A549 (cell line): Measurements from ENCODE around the gene APPL1. TPM values are rescaled to one million over a fixed set of nuclear protein-coding genes. Genes with fewer than 3 reads are reported as not detected.

Source experiments
- ATAC-seq, 2 experiments: fragments of 200-7000 bp in 1 of 2; fragments of >200 bp in 1 of 2; cut with Nextera tagmentation in 1 of 2; cut with Tn5 transposase in 1 of 2; 3 replicates each; pipeline versions ENCODE4 v1.8.0 to v1.9.1; 2018 to 2020; ENCODE audit warnings: mild to moderate bottlenecking in 1 of 2, moderate library complexity in 1 of 2
- CTCF ChIA-PET: fragments of 300-600 bp; sonication (Branson Sonifier 250); formaldehyde crosslinking; extraction: SDS; loops from one replicate; lab custom pipeline; 2021; ENCODE audit warnings: antibody characterized with exemption, inconsistent platforms; lab: Yijun Ruan, JAX
- POLR2A ChIA-PET: fragments of 350-600 bp; formaldehyde crosslinking; extraction: SDS; loops from one replicate; lab custom pipeline; 2021; ENCODE audit warnings: antibody characterized with exemption, inconsistent platforms; lab: Yijun Ruan, JAX
- DNase-seq, 2 experiments: peaks; one replicate each; pipeline versions ENCODE4 v3.0.0 to v3.0.0-alpha.2; 2011 to 2016; ENCODE audit warnings: low read depth in 1 of 2, low spot score in 1 of 2
- FAIRE-seq: peaks from 2 replicates; lab custom pipeline; 2011; peaks lifted over from hg19 to GRCh38; lab: Jason Lieb, UNC
- H3K27ac ChIP-seq, 2 experiments: fragments of >200 bp; sonication (Bioruptor Twin); formaldehyde crosslinking; 3 replicates each; pipeline ENCODE4 v1.5.1; 2016 to 2017
- H3K4me1 ChIP-seq: fragments of >200 bp; sonication (Bioruptor Twin); formaldehyde crosslinking; 3 replicates; pipeline ENCODE4 v1.6.1; 2016
- H3K4me2 ChIP-seq: fragments of >200 bp; sonication (Bioruptor Twin); formaldehyde crosslinking; 3 replicates; pipeline ENCODE4 v1.6.1; 2016
- H3K4me3 ChIP-seq: fragments of >200 bp; sonication (Bioruptor Twin); formaldehyde crosslinking; 3 replicates; pipeline ENCODE4 v1.5.1; 2016
- H3K9me3 ChIP-seq: fragments of >200 bp; sonication (Bioruptor Twin); formaldehyde crosslinking; 3 replicates; pipeline ENCODE4 v1.6.1; 2016
- CEBPB ChIP-seq, 2 experiments: fragments of >200 bp in 1 of 2; sonication (Bioruptor Twin) in 1 of 2; formaldehyde crosslinking in 1 of 2; IDR thresholded peaks; 2 replicates each; pipeline ENCODE4 v1.6.1; 2012 to 2016
- CTCF ChIP-seq: fragments of >200 bp; sonication (Bioruptor Twin); formaldehyde crosslinking; IDR thresholded peaks from 3 replicates; pipeline ENCODE4 v1.5.1; 2016
- FOXS1 ChIP-seq: fragments of 250-450 bp; sonication (Bioruptor Pico); IDR thresholded peaks from 2 replicates; pipeline ENCODE4 v1.5.0; 2020; ENCODE audit warnings: mild to moderate bottlenecking, moderate library complexity
- HOXA7 ChIP-seq: fragments of 250-450 bp; sonication (Bioruptor Pico); IDR thresholded peaks from 2 replicates; pipeline ENCODE4 v1.5.0; 2020; ENCODE audit warnings: mild to moderate bottlenecking, moderate library complexity
- PBX3 ChIP-seq: IDR thresholded peaks from 2 replicates; pipeline ENCODE4 v1.6.1; 2012
- POLR2AphosphoS2 ChIP-seq: conservative IDR thresholded peaks from 2 replicates; pipeline ENCODE4 v1.6.1; 2012; ENCODE audit warnings: low read length, improper control_type of control experiment, inconsistent platforms
- RAD21 ChIP-seq, 2 experiments: fragments of >200 bp in 1 of 2; sonication (Bioruptor Twin) in 1 of 2; formaldehyde crosslinking in 1 of 2; IDR thresholded peaks in 1 of 2; conservative IDR thresholded peaks in 1 of 2; 2 replicates in 1 of 2; 3 replicates in 1 of 2; pipeline ENCODE4 v1.6.1; 2012 to 2018; ENCODE audit warnings: inconsistent platforms in 1 of 2
- RCOR1 ChIP-seq: fragments of 150-350 bp; IDR thresholded peaks from 2 replicates; pipeline ENCODE4 v1.6.1; 2014; ENCODE audit warnings: antibody characterized with exemption, low read length, low read depth
- SMC3 ChIP-seq: fragments of >200 bp; sonication (Bioruptor Twin); formaldehyde crosslinking; IDR thresholded peaks from 3 replicates; pipeline ENCODE4 v1.6.1; 2018; ENCODE audit warnings: inconsistent platforms
- SREBF2 ChIP-seq: fragments of 450-650 bp; IDR thresholded peaks from 2 replicates; pipeline ENCODE4 v1.6.1; 2014; ENCODE audit warnings: mild to moderate bottlenecking, moderate library complexity
- ZNF302 ChIP-seq: fragments of 250-450 bp; sonication (Bioruptor Pico); IDR thresholded peaks from 2 replicates; pipeline ENCODE4 v1.9.0; 2021; ENCODE audit warnings: inconsistent platforms, mild to moderate bottlenecking, moderate library complexity
- WGBS: methylation state at CpG from one replicate; pipeline ENCODE4 v1.1.6; 2017; ENCODE audit errors: missing lambda C conversion rate; 5-methylcytosine and 5-hydroxymethylcytosine counted together
- polyA plus RNA-seq, 4 experiments: library from polyadenylated mRNA; depleted of rRNA in 3 of 4; stranded (reverse); fragments of >200 nt; fragmentation: RNase III in 1 of 4; extraction: RNeasy Plus Mini Kit Qiagen cat#74134 plus additional on column Dnase treatment in 1 of 4; gene quantifications; 2 replicates in 3 of 4; 3 replicates in 1 of 4; pipeline ENCODE4 v1.2.3, GENCODE V29; 2011 to 2017
- TF ChIP-seq, protein P1 (sequence below): fragments of 250-450 bp; sonication (Bioruptor Pico); IDR thresholded peaks from 2 replicates; pipeline ENCODE4 v1.5.0; 2021; ENCODE audit warnings: mild to moderate bottlenecking, moderate library complexity, borderline replicate concordance
- TF ChIP-seq, protein P2 (sequence below): fragments of >200 bp; sonication (Bioruptor Twin); formaldehyde crosslinking; IDR thresholded peaks from 2 replicates; pipeline ENCODE4 v1.6.1; 2016

Gene APPL1
- polyA plus RNA-seq, 2 of the 4 experiments (the other 2 are of a cell fraction): 14.3 to 30.3 TPM

DNA sequence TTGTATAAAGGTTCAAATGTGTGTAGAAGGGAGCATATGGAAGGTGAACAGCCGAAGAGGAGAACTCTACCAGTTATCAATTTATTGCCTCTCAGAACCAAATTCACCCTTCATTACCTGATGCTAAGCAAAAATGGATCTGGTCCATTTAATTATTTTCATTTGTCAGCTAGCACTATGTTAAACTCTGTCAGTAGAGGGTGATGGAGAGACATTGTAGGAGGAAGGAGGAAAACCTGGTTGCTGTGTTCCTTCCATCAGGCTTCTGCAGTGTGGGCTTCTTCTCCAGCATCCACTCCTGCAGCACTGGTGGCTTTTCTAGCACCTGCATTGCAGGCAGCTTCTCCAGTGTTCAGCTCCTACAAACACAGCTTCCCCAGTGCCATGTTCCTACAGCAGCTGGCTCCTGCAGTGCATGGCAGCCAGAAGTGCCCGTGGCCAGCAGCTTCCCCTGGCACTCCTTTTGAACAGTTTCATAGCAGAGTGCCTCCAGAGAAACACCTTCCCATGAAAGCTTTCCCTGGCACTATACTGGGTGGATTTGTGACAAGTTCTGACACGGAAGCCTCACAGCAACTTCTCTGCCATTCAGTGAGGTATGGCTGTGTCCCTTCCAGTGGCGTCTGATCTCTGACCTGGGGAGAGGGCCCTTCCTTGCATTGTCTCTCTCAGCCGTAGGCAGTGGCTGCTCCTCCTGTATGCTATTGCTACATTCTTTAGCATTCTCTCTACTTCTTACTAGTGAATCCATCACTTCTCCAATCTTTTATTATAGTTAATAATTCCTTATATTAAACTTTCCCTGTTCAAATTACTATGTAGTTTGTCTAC lies 47.7 kb upstream of the APPL1 start:
- POLR2A ChIA-PET: no interaction called here
- CTCF ChIA-PET: interaction anchor here (0.6 to 2.5 kb wide), 10 partner anchors 10 to 653 kb away, joined by 3 to 22 read pairs (median 3); no protein-coding TSS in a partner anchor
- no peaks in the 10 kb centered on the region for H3K9me3 ChIP-seq
- 40% methylated on average over 4 of the region's 5 CpGs for WGBS
- FAIRE-seq (no peak), ATAC-seq (peak; percentile 82 to 85; a peak in 5 of 6 replicates)
- TF ChIP-seq ZNF302 (CRISPR knock-in tag) (no peak), CTCF (peak; percentile 31; the same call in 1 of the 3 replicates), RAD21 (conservative IDR thresholded peaks at IDR 0.05 in 1 of 2, IDR thresholded peaks at IDR 0.05 in 1 of 2) (peak; percentile 53 to 63), CEBPB (IDR thresholded peaks at IDR 0.05) (no peak), SMC3 (peak; percentile 24; the same call in 1 of the 3 replicates)
- TF ChIP-seq, all 56 proteins: peak for 3
- Histone ChIP-seq H3K4me1 (no peaks in the 10 kb centered on the region), H3K27ac (no peak overlapping the region), H3K4me2 (no peak overlapping the region), H3K4me3 (no peak overlapping the region)
- DNase-seq: peak in 1 of 2 experiments; percentile 19

- no peak overlapping the region for H3K4me3 ChIP-seq
- POLR2A ChIA-PET: no interaction called here
- no peak for ATAC-seq
- 74% methylated on average over 6 of the region's 6 CpGs for WGBS
- FAIRE-seq: no peak
- no peak for DNase-seq
- CTCF ChIA-PET: interaction anchor here (1.0 to 1.4 kb wide), 2 partner anchors 14 to 17 kb away, joined by 3 read pairs; no protein-coding TSS in a partner anchor
- no peak overlapping the region for H3K4me2 ChIP-seq
- H3K9me3 ChIP-seq: no peaks in the 10 kb centered on the region
- no peak for TF ChIP-seq POLR2AphosphoS2
- no peak for TF ChIP-seq PBX3
- TF ChIP-seq, all 56 proteins: peak for 0
- no peak overlapping the region for H3K27ac ChIP-seq
- no peaks in the 10 kb centered on the region for H3K4me1 ChIP-seq
Measured at GRCh38 chr3:57184526-57184925, 43.0 kb upstream of the APPL1 start.

DNA sequence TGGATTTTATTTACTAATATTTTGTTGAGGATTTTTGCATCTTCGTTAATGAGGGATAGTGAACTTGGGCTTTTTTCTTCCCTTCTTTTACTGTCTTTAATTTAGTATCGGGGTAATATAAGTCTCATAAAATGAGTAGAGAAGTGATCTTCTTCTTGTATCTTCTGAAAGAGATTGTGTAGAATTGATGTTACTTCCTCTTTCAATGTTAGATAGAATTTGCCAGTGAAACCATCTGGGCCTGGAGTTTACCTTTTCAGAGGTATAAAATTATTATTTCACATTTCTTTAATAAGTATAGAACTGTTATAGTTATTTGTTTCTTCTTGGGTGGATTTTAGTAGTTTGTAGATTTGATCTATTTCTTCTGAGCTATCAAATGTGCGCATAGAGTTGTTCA lies 35.5 kb upstream of the APPL1 start:
- H3K4me2 ChIP-seq: no peak overlapping the region
- no peak overlapping the region for H3K4me3 ChIP-seq
- no peak for ATAC-seq
- no peak overlapping the region for H3K27ac ChIP-seq
- DNase-seq: no peak
- CTCF ChIA-PET: no interaction called here
- POLR2A ChIA-PET: no interaction called here
- no peaks in the 10 kb centered on the region for H3K4me1 ChIP-seq
- H3K9me3 ChIP-seq: no peaks in the 10 kb centered on the region
- no peak for FAIRE-seq
- TF ChIP-seq SREBF2: no peak
- TF ChIP-seq FOXS1 (CRISPR knock-in tag): no peak
- TF ChIP-seq RAD21 (conservative IDR thresholded peaks at IDR 0.05 in 1 of 2, IDR thresholded peaks at IDR 0.05 in 1 of 2): no peak
- TF ChIP-seq HOXA7: no peak
- TF ChIP-seq, protein P1, sequence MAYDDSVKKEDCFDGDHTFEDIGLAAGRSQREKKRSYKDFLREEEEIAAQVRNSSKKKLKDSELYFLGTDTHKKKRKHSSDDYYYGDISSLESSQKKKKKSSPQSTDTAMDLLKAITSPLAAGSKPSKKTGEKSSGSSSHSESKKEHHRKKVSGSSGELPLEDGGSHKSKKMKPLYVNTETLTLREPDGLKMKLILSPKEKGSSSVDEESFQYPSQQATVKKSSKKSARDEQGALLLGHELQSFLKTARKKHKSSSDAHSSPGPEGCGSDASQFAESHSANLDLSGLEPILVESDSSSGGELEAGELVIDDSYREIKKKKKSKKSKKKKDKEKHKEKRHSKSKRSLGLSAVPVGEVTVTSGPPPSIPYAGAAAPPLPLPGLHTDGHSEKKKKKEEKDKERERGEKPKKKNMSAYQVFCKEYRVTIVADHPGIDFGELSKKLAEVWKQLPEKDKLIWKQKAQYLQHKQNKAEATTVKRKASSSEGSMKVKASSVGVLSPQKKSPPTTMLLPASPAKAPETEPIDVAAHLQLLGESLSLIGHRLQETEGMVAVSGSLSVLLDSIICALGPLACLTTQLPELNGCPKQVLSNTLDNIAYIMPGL: no peak
- TF ChIP-seq RCOR1: no peak
- TF ChIP-seq, protein P2, sequence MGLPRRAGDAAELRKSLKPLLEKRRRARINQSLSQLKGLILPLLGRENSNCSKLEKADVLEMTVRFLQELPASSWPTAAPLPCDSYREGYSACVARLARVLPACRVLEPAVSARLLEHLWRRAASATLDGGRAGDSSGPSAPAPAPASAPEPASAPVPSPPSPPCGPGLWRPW: no peak
- WGBS: 75% methylated on average over 3 of the region's 3 CpGs
